Lower leg skin (tissue), 4 donors: ENCODE measurements around the gene LYPD4. TPM values are rescaled to one million over a fixed set of nuclear protein-coding genes. Genes with fewer than 3 reads are reported as not detected.

Experiments
- DNase-seq, 2 donors: peaks; one replicate each; pipeline ENCODE4 v3.0.0-alpha.2; 2019; ENCODE audit warnings: low spot score in 2 of 2
- H3K4me3 ChIP-seq: fragments of 200-600 bp; sonication (generic); 2 replicates; pipeline ENCODE4 v1.5.1; 2017; ENCODE audit warnings: mild to moderate bottlenecking, low read depth; ENCODE audit not compliant: poor library complexity, severe bottlenecking
- CTCF ChIP-seq, 3 donors: fragments of 450-650 bp; IDR thresholded peaks; one replicate each; pipeline ENCODE4 v1.5.1; 2016; ENCODE audit warnings: antibody characterized with exemption in 3 of 3, mild to moderate bottlenecking in 3 of 3, moderate library complexity in 2 of 3
- POLR2A ChIP-seq, 2 donors: fragments of 450-650 bp; IDR thresholded peaks; one replicate each; pipeline ENCODE4 v1.6.1; 2016 to 2017; ENCODE audit warnings: antibody characterized with exemption in 2 of 2, mild to moderate bottlenecking in 1 of 2, moderate library complexity in 1 of 2
- WGBS, 2 donors: methylation state at CpG; one replicate each; pipeline ENCODE4 v1.1.5; 2018; 5-methylcytosine and 5-hydroxymethylcytosine counted together
- intact Hi-C: fragments of 100-400 bp; cut with DNase I; formaldehyde crosslinking; loops from one replicate; pipeline ENCODE4 v1.15.0; 2023; ENCODE audit warnings: low total_unique reads
- total RNA-seq, 4 donors: library from RNA; depleted of rRNA; stranded (reverse); fragments of >200 nt; gene quantifications; one replicate each; pipeline ENCODE4 v1.1.0, GENCODE V29; 2016

Gene LYPD4
- not detected for total RNA-seq

GRCh38 chr19:41844601-41845000, at the start of gene LYPD4:
LYPD4 (minus strand) TSS chr19:41844683; CDS start chr19:41839285, 5,398 bp downstream.
- no peak within 1 kb of the TSS for H3K4me3 ChIP-seq
- TF ChIP-seq CTCF (IDR thresholded peaks at IDR 0.05) (no peak), POLR2A (IDR thresholded peaks at IDR 0.05) (no peak)
- no peak for DNase-seq
- intact Hi-C loops = no loop called here
- WGBS, 2 donors = 78 to 79% methylated on average over 30 of the region's 30 CpGs

GRCh38 chr19:41893899-41894298, 49.4 kb upstream of the LYPD4 start:
- 82 to 90% methylated on average over 6 of the region's 6 CpGs for WGBS, 2 donors
- intact Hi-C loops = no loop called here
- no peak for DNase-seq
- TF ChIP-seq POLR2A (IDR thresholded peaks at IDR 0.05) = no peak
- TF ChIP-seq CTCF (IDR thresholded peaks at IDR 0.05) = no peak
- no peak overlapping the region for H3K4me3 ChIP-seq

GRCh38 chr19:41892173-41892902, 47.9 kb upstream of the LYPD4 start:
- no peak overlapping the region for H3K4me3 ChIP-seq
- 79 to 85% methylated on average over 33 to 34 of the region's 34 CpGs for WGBS, 2 donors
- TF ChIP-seq POLR2A (IDR thresholded peaks at IDR 0.05) = no peak
- TF ChIP-seq CTCF (IDR thresholded peaks at IDR 0.05) = no peak
- no peak for DNase-seq
- intact Hi-C loops = no loop called here

GRCh38 chr19:41890936-41891335, 46.5 kb upstream of the LYPD4 start:
- DNase-seq = no peak
- TF ChIP-seq POLR2A (IDR thresholded peaks at IDR 0.05) (no peak), CTCF (IDR thresholded peaks at IDR 0.05) (no peak)
- H3K4me3 ChIP-seq = no peak overlapping the region
- 93 to 94% methylated on average over 4 of the region's 4 CpGs for WGBS, 2 donors
- intact Hi-C loops = no loop called here

- WGBS, 2 donors = 93 to 94% methylated on average over 8 of the region's 8 CpGs
- H3K4me3 ChIP-seq = no peak overlapping the region
- TF ChIP-seq CTCF (IDR thresholded peaks at IDR 0.05) (no peak), POLR2A (IDR thresholded peaks at IDR 0.05) (no peak)
- intact Hi-C loops = no loop called here
- no peak for DNase-seq
Observed at GRCh38 chr19:41889896-41890295, 45.4 kb upstream of the LYPD4 start.

GRCh38 chr19:41888926-41889325, 44.4 kb upstream of the LYPD4 start:
- intact Hi-C loops = no loop called here
- TF ChIP-seq POLR2A (IDR thresholded peaks at IDR 0.05) (no peak), CTCF (IDR thresholded peaks at IDR 0.05) (no peak)

More at GRCh38 chr19:41888926-41889325, 44.4 kb upstream of the LYPD4 start:
- WGBS, 2 donors = 86 to 87% methylated on average over 8 to 12 of the region's 12 CpGs
- DNase-seq = no peak
- no peak overlapping the region for H3K4me3 ChIP-seq
